NCI-H187 treated with DMSO at 0.1 percent for 48 hours (cell line): ENCODE data around the gene FUT8.

ENCODE experiments used
- DNase-seq: peaks from one replicate; lab custom pipeline; 2025; lab: John Stamatoyannopoulos, UW

Gene FUT8

DNA sequence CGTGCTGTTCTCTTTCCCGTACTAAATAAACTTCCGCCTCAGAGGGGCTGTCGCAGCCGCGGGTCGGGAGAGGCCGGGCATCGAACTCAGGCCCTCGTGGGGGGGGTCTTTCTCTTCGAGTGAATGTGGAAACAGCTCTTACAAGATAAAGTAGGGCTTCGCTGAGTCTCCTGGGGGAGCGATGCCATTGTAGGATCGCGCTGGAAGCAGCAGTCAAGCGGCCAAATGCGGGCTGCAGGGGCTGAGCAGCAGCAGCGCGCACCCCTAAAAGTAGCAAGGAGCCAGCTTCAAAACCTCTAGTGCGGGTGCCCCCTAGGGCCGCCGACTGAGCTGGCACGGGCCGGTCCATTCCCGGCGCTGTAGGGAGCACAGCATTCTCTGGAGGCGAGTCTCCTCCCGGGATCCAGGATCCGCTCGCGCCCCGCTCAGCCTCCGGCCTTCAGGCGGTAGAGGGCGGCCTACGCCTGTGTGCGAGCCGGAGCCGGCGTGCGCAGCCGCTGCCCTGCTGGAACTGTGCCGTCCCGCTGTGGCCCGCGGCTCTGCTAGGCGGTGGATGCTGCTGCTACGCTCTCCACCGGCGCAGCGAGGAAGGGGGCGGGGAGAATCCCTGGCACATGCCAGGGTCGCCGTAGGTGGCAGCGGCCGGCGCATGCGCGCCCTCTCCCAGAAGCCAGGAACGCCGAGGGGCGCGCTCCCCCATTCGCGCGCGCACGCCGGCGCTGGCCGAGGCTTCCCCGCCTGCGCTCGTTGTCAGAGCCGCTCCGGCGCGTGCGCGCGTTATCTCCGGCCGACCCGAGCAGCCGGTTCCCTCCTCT lies at the start of gene FUT8:
Gene FUT8 (plus strand): TSS at position 699 of the 815 bp plus-strand sequence. CDS start 148,834 bp downstream, outside the sequence.
- DNase-seq, result peak; percentile 85

DNA sequence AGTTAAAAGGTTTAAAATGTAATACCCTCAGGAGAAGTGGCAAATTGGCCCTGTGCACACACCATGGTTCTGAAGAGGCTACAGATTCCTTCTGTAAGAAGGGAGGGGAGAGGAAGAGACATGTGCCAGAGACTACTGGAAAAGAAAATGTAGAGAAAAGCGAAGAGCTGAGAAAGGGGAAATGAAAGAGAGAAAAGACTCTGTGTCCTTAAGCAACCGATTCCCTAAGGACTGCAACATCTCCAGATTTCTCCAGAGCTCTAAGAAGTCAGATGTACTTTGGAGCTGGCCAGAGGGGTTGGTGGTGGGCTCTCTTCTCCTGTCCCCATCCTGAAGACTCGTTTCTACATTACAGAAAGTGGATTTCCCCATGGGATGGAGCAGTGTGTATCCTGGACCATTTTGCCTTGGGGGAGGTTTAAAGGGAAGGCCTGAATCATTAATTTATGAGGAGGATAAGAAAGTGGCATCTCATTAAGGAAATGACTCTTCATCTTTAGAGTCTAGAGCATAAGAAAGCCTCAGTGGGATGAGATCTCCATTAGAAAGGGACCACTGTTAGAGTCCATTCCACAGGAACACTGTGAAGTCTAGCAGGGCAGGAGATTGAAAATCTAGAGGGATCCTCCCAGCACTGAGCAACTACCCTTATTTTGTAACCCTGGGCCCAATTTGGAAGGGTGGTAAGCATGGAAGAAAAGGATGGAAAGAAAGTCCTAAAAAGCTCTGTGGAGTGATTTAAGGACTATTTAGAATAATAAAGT lies 45.5 kb upstream of the FUT8 start:
- DNase-seq, result no peak

DNA sequence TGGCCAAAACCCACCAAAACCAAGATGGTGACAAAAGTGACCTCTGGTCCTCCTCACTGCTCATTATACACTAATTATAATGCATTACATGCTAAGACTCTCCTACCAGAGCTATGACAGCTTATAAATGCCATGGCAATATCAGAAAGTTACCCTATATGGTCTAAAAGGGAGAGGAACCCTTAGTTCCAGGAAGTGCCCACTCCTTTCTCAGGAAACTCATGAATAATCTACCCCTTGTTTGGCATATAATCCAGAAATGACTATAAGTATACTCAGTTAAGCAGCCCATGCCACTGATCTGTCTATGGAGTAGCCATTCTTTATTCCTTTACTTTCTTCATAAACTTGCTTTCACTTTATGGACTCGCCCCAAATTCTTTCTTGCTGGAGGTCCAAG lies 43.0 kb upstream of the FUT8 start:
- no peak for DNase-seq

DNA sequence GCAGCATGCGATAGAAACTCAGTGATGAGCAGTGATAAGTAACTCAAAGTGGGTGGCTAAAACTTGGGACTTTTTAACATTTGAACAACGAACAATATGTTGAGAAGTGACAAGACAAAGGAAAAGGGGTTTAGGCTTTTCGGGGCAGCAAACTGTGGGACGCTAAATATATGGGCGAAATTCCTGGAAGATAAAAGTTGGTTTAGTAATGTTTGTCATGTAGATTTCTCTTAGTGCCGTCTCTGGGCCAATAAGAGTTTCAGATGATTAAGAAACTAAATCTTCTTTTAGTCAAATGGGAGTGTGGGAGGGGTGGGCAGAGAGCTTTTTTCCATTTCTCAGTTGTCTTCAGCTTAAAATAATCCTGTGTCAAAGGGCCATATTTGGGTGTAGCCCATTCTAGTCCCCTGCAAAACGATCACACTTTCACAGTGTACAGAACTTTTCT lies 41.7 kb upstream of the FUT8 start:
- no peak for DNase-seq

DNA sequence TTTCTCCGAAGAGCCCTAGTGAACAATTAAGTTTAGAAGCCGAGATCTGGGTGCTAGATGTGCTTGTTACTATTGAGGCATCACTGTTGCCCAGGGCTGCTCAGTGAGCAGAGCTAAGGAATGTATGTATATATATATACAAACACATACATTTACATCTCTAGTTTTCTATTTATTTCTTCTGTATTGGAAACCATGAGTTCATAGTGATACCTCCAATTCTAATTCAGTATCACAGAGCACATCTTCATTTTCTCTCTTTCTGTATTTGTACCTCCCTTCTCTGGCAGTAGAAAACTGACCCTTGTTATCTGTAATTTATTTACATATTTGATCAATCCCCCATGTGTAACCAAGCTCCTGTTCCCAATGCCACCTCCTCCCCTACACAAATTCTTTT lies 40.7 kb upstream of the FUT8 start:
- no peak for DNase-seq

DNA sequence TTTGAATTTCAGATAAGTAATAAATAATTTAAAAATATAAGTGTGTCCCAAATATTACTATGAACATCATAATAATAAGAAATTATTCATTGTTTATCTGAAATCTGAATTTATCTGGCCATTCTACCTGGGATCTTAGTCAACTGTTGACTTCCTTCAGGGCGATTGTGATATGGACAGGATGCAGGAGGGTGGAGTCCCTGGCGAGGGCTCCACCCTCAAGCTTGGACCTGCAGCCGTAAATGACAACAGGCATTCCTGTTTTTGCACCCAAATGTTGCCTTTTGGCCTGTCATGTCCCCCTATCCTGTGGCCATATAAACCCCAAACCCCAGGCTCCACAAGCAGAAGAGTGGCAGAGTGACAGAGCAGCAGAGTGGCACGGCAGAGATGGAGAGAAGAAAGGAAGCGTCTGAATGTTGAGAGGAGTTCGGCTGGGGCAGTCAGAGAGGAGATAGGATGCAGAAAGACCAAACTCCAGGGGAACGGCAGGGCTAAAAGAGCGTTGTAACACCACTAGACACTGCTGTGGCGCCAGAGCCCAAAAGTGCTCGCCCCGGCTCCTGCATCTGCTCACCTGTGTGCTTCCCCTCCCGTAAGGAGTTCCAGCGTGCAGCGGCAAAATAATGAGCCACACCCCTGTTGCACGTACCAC lies 39.4 kb upstream of the FUT8 start:
- DNase-seq, result no peak

DNA sequence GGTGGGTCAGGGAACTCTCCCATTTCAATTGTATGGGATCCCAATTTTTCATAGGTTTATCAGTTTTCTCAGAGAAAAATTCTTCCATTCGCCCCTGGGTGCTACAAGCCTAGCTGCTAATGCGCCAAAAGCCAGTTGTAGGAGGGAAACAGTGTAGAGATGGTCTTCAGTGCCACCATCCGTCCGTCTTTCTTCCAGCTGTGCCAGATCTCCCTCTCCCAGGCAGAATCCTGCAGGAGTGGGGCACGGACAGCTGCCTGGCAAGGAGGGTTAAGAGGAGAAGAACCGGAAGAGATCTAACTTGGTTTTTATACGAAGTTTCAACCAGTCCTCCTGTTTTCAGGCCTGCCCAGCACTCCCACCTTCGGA lies 38.9 kb upstream of the FUT8 start:
- DNase-seq, result no peak

DNA sequence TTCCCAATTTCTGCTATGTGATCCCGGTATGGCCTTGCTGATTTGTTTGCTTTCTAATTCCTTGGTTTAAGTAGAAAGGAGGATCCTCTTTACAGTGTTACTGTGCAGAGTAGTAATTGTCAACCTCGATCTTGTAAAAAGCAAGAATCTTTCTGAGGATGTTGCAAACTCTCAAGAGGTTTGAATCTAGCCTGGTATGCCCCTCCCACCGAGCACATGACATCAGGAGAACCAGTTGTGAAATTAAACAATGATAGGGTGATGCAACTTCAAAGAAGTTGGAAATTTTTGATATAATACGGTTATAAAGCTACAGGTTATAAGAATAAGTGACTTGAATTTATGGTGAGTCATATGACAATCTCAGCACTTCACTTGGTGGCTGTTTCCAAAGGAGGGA lies 35.0 kb upstream of the FUT8 start:
- DNase-seq, result no peak

DNA sequence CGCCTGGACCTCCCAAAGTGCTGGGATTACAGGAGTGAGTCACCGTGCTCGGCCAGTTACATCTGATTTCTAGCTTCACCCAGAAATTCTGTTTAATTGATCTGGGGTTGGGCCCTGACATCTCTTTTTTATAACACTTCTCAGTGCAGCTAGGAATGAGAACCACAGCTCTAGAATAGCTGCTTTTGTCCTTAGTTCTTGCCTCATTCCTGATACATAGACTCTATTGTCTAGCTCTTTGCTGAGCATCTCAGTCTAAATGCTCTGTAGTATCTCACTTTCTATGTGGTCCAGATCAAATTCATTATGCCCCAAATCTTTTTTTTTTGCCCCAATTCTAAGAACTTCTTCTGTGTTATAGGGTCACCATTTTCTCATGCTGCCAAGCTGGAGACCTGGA lies 29.9 kb upstream of the FUT8 start:
- no peak for DNase-seq

DNA sequence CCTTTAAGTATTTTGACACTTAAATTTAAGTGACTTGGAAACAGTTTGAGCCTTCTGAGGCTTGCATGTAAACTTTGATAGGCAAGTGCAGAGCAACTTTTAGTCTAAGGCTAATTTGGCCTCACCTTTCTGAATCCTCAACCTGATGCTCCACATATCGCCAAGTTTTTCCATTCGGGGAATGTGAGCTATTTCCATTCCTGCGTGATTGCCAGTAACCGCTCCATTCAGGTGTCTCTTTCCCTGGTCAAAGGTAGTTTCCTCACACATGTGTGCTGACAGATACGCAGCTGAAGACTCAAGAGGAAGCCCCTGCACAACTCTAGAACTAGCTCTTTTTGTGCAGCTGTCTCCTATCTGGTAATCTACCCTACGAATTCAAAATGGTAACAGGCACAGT lies 25.4 kb upstream of the FUT8 start:
- no peak for DNase-seq

DNA sequence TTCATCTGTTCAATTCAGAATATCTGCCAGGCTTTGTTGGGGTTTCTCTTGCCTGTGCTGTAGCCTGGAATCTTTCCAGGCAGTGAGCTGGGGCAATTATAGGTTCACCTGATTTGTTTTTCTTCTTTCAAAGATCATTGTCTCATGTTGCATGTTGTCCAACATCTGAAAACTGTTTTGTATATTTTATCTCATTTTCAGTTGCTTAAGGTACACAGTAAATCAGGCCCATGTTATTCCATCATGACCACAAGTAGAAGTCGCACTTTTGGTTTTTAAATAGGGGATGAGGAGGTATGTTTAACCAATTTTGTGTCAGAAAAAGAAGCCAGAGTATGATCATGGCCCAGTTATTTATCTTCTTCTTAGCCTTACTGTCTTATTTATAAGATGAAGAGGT lies 24.9 kb upstream of the FUT8 start:
- DNase-seq, result no peak

DNA sequence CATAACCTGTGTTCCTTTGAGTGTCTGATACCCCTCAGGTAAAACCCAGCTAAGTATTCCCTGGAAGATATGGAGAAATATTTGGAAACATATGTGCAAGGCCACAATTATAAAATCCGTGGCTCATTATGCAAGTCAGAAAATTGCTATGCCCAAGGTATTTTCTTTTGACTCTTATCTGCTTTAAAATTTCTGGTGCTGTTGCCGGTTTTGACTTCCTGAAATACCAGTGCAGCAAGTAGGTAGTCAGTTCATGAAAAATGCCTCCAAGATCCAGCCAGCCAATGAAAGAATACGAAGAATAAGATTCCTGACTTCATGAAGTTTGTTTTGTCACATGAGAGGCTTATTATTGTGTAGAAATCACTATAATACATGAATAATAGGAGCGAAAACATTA lies 20.2 kb upstream of the FUT8 start:
- no peak for DNase-seq

DNA sequence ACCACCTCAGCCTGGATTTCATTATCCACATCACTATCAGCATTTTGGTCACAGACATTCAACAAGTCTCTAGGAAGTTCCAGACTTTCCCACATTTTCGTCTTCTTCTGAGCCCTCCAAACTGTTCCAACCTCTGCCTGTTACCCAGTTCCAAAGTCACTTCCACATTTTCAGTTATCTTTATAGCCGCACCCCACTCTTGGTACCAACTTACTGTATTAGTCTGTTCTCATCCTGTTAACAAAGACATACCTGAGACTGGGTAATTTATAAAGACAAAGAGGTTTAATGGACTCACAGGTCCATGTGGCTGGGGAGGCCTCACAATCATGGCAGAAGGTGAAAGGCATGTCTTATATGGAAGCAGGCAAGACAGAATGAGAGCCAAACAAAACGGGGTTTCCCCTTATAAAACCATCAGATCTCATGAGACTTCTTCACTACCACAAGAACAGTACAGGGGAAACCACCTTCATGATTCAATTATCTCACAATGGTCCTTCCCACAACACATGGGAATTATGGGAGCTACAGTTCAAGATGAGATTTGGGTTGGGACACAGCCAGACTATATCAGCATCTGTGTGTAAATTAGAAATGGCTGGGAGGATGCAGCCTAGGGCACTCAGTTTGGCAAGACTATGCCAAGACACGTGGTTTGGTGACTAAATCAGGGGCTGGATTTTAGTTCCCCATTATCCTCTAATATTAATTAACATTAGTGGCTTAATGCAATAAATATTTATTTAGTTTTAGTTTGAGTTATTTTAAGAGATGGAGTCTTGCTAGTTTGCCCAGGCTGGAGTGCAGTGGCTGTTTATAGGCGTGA lies 16.2 kb upstream of the FUT8 start:
- DNase-seq, result no peak

DNA sequence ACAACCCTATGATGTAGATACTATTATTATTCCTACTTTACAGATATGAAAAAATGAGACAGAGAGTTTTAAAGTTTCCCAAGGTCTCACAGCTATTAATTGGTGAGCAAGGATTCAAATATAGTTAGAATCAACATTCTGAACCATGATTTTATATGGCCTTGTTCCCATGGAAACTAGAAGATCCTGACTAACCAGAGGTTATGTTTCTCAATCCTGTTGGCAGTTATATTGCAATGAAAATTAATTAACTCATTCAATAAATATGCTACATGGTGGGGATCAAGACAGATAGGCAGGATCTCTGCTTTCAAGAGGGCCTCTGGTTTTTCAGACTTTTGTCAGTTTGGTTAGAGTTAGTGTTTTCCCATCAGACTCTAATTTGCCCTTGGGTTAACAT lies 9.3 kb upstream of the FUT8 start:
- DNase-seq, result no peak

DNA sequence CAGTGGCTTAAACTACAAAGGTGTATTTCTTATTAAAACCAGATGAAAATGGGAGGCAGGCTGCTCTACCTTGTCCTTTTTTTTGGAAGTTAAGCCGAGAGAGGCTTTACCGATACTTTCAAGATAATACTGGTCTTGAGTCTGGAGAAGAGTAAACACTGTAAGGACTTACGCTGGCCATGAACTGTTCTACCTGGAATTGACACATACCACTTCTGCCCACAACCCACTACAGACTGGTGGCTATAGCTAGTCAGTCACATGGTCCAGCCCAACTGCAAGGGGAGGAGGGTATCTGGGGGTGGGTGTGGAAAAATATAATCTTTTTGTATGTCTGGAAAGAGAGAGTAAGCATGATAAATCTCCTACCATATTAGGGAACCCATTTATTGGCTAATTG lies 4.4 kb upstream of the FUT8 start:
- DNase-seq, result no peak

DNA sequence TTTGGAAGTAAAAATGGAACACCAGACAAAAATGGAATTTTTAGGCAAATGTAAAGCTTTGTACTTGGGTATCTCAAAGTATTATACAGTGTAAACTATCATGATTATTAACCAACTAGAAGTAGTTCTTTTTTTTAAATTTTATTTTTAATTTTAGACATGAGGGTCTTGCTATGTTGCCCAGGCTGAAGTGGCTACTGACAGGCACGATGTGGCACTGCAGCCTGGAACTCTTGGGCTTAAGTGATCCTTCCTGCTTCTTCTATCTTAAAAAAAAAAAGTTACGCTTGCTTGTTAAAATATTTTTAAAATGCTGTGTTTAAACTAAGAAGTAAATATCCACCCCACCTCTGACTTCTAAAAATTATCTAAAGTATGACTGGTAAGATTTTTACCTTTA lies 1.9 kb upstream of the FUT8 start:
- DNase-seq, result no peak

DNA sequence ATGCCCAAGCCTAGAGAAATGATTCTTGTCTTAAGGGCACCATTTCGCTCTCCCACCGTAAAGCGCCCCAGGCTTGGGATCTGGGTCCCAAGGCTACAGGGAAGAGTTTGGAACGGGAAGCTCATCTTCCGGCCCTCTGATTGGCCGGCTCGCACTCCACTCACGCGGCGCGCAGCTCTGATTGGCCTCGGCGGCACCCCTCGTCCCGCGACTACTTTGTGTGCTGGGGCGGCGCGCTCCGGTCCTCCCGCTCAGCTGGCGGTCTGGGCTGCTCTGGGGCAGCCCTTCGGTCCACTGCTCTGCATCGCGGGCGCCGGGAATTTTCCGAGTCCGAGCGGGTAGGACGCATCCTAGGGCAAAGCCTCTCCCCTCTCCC lies 886 bp upstream of the FUT8 start:
- DNase-seq, result peak; percentile 58

DNA sequence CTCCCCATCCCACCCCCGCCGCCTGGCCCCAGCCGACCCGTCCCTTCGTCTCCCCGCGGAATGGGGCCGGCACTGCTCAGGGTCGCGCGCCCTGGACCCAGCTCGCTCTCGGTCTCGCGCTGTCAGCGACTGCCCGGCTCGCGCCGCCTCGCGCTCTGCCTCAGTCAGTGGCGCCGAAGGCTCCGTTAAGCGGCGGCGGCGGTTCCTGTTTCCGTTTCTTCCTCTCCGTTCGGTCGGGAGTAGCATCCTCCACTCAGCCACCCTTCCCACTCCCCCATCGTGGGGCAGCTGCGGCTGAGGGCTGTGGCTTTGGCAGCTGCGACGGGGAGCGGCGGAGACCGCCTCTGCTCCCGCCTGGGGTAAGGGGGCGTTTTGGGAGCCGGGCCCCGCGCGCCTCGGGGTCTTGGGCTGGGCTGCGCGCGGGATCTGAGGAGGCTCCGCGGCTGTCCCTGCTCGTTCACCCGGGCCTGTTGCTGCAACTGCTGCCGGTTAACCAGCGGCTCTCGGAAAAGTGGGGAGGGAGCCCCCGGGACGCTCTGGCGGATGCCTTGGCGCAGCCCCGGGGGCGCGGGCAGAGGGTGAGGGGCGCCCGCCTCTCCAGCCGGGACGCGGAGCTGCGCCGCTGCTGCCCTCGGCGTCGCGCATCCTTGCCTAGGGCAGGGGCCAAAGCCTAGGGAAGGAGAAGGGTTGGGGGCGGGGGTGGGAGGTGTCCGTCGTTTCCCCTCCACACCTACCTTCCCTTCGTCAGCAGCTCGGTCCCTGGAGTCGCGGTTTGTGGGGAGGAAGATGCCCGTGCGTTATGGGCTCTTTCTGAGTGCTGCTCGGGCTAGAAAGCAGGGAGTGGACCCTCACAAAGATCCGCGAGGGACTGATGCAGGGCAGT lies 567 bp downstream of the FUT8 start:
- DNase-seq, result no peak

DNA sequence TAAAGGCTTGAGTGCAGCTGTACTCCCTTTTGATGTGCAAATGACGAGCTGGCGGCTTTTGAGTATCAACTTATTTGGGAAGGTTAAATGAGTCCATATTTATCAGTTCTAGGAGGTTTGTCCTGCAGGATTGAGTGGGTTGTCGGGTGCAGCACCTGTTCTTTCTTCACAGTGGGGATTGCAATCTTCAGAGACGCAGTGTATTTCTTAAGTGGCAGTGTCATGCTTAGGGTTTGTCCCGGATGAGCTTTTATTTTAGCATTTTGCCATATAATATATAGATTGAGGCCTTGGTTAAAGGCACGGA lies 1.2 kb downstream of the FUT8 start:
- no peak for DNase-seq

DNA sequence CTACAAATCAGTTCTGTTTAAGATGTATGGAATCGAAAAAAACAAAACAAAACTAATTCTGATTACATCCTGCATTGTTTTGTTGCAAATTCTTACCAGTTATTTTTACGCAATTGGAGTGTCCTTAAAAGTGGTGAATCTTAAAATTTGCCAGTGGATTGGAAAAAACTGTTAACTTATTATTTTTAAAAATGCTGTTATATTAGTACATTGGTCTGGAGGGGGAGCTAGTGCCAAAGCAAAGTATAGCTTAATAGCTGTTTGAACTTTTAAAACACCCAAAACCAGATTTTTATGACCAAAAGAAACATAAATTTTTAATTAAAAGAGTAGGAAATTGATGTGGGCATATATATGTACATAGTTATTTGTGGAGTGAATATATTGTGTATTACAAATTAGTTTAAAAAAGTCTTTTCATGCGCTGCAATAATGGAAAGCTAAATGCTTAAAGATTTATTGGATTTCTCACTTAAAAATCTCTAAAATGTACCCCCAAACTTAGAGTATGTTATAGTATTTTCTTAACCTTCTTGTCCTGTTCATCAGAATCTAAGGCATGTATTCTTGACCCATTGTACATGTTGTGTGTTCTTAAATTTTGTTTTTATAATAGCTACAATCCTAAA lies 2.5 kb downstream of the FUT8 start:
- no peak for DNase-seq

DNA sequence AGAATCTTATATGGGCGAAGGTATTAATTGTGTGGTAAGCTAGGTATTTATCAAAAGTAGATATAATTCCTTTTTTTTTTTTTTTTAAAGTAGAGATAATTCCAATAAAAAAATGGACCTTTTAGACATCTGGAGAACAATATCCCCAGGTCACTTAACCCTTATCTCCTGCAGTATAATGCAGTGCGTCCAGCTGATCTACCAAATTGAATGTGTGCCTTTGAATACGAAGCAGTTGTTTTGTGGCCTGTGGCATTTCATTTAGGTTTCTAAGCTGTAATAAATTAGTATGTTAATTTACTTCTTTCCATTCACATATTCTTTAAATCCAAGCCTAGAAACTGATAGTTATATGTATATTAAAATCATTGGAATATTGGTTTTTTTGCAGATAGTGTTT lies 3.1 kb downstream of the FUT8 start:
- no peak for DNase-seq
